ENCODE results near the gene EBP. TPM values are rescaled to one million over a fixed set of nuclear protein-coding genes. Genes with fewer than 3 reads are reported as not detected.

The EBP gene
- total and polyA plus RNA-seq, 9 of the 15 experiments (the other 6 are each of a cell fraction or from before 2014, with no cell fraction given): 228 to 987 (median 274) TPM

DNA sequence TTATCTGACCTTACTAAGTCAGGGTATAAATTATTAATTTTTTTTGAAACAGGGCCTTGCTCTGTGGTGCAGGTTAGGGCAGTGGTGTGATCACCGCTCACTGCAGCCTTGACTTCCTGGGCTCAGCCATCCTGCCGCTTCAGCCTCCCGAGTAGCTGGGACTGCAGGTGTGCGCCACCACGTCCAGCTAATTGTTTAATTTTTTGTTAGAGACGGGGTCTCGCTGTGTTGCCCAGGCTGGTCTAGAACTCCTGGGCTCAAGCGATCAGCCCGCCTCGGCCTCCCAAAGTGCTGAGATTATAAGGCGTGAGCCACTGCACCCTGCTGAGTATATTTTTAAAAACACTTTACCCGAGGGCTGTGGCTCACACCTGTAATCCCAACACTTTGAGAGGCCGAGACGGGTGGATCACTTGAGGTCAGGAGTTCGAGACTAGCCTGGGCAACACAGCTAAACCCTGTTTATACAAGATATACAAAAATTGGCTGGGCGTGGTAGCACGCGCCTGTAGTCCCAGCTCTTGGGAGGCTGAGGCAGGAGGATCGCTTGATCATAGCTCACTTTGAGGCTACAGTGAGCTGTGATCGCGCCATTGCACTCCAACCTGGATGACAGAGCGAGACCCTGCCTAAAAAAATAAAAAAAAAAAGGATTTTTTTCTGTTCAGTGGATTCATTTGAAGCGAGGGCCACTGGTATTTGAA, 17.2 kb downstream of the EBP start (continued):
- TF ChIP-seq E2F8 (IDR thresholded peaks at IDR 0.05; ENCODE audit: low read depth, partially characterized antibody) (no peak), ZNF253 (CRISPR knock-in tag; conservative IDR thresholded peaks at IDR 0.05) (no peak), ZNF644 (tag; IDR thresholded peaks at IDR 0.05; ENCODE audit: low read depth) (0 out of 2 replicates have a peak, but pooled peaks have one; percentile 48), ZNF354B (CRISPR knock-in tag; IDR thresholded peaks at IDR 0.05) (no peak)

GRCh38 chrX:48539345-48540027, 17.9 kb downstream of the EBP start, which contains the start of gene TBC1D25:
TSS of gene TBC1D25 (plus strand) at chrX:48539714. CDS start at chrX:48539798, 84 bp downstream.
- no peaks in the 10 kb centered on the region for H3K9me1 ChIP-seq (ENCODE audit: control insufficient read depth, insufficient read depth, low read length)
- H3K9ac ChIP-seq (ENCODE audit: insufficient read depth in 1 of 2, low read depth in 2 of 2, low read length in 2 of 2): peak within 1 kb of the TSS; percentile 69 to 91
- peak within 1 kb of the TSS; percentile 89 for H3K4me2 ChIP-seq (ENCODE audit: insufficient read depth, low read length)
- peak within 1 kb of the TSS; percentile 94 for H3K27ac ChIP-seq (ENCODE audit: extremely low read depth, low read depth, low read length)
- intact Hi-C loops (cut with micrococcal nuclease) (no loop called here), in situ Hi-C loops (cut with MboI) (no loop called here)
- H3K79me2 ChIP-seq (ENCODE audit: control insufficient read depth, insufficient read depth, low read length): peaks cover 17% of the 10 kb centered on the region
- H4K20me1 ChIP-seq (replicated peaks; ENCODE audit: control insufficient read depth, insufficient read depth, low read length): no peaks in the 10 kb centered on the region
- CTCF ChIA-PET (ENCODE audit: low intra/inter-chr PET ratio): no interaction called here
- peak; percentile 91 for ATAC-seq
- H3K36me3 ChIP-seq (ENCODE audit: control insufficient read depth, insufficient read depth, low read length): peaks cover 16% of the 10 kb centered on the region; the same call in 2 of the 3 replicates
- FAIRE-seq: peak; percentile 98
- BruUV-seq (replicated peaks): no TSS peak
- peaks cover 9 to 19% of the 10 kb centered on the region in 2 experiments; a peak in 4 of 5 replicates for H3K4me1 ChIP-seq (replicated peaks in 1 of 2; ENCODE audit: control insufficient read depth in 2 of 2, insufficient read depth in 2 of 2, low read length in 2 of 2)
- H3K27me3 ChIP-seq (ENCODE audit: control insufficient read depth in 2 of 2, insufficient read depth in 2 of 2, low read length in 2 of 2): no peaks in the 10 kb centered on the region
- peak within 1 kb of the TSS; percentile 96 for H2AFZ ChIP-seq (ENCODE audit: low read depth, low read length)
- POLR2A ChIA-PET: interaction anchor here (0.6 to 2.3 kb wide), 8 partner anchors 8 to 73 kb away, joined by 3 to 12 read pairs (median 4); partner anchors contain the start of genes EBP and RBM3
- peak; percentile 90 to 99 (median 92) for DNase-seq (ENCODE audit: extremely low read depth in 1 of 4, low spot score in 3 of 4)
- no peaks in the 10 kb centered on the region for H3K9me3 ChIP-seq (replicated peaks; ENCODE audit: control insufficient read depth, insufficient read depth, low read depth, low read length)
- WGBS (ENCODE audit: insufficient coverage, low coverage, missing lambda C conversion rate): 0% methylated on average over 16 of the region's 59 CpGs
- peak within 1 kb of the TSS; percentile 66 for H3K4me3 ChIP-seq
- TF ChIP-seq, protein P1, sequence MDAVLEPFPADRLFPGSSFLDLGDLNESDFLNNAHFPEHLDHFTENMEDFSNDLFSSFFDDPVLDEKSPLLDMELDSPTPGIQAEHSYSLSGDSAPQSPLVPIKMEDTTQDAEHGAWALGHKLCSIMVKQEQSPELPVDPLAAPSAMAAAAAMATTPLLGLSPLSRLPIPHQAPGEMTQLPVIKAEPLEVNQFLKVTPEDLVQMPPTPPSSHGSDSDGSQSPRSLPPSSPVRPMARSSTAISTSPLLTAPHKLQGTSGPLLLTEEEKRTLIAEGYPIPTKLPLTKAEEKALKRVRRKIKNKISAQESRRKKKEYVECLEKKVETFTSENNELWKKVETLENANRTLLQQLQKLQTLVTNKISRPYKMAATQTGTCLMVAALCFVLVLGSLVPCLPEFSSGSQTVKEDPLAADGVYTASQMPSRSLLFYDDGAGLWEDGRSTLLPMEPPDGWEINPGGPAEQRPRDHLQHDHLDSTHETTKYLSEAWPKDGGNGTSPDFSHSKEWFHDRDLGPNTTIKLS (IDR thresholded peaks at IDR 0.05; ENCODE audit: borderline replicate concordance, low read depth): no peak
- TF ChIP-seq, protein P2, sequence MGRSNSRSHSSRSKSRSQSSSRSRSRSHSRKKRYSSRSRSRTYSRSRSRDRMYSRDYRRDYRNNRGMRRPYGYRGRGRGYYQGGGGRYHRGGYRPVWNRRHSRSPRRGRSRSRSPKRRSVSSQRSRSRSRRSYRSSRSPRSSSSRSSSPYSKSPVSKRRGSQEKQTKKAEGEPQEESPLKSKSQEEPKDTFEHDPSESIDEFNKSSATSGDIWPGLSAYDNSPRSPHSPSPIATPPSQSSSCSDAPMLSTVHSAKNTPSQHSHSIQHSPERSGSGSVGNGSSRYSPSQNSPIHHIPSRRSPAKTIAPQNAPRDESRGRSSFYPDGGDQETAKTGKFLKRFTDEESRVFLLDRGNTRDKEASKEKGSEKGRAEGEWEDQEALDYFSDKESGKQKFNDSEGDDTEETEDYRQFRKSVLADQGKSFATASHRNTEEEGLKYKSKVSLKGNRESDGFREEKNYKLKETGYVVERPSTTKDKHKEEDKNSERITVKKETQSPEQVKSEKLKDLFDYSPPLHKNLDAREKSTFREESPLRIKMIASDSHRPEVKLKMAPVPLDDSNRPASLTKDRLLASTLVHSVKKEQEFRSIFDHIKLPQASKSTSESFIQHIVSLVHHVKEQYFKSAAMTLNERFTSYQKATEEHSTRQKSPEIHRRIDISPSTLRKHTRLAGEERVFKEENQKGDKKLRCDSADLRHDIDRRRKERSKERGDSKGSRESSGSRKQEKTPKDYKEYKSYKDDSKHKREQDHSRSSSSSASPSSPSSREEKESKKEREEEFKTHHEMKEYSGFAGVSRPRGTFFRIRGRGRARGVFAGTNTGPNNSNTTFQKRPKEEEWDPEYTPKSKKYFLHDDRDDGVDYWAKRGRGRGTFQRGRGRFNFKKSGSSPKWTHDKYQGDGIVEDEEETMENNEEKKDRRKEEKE (IDR thresholded peaks at IDR 0.05; ENCODE audit: borderline replicate concordance in 1 of 2, control insufficient read depth in 1 of 2, low read depth in 2 of 2, low read length in 1 of 2): no peak
- TF ChIP-seq YBX1 (IDR thresholded peaks at IDR 0.05) (no peak), SMARCE1 (IDR thresholded peaks at IDR 0.05) (no peak), TRIM28 (IDR thresholded peaks at IDR 0.05) (no peak)
